Endothelial cell of umbilical vein (primary cell): ENCODE results near the gene WARS2. TPM values are rescaled to one million over a fixed set of nuclear protein-coding genes. Genes with fewer than 3 reads are reported as not detected.

Experiments used
- BruUV-seq: library from RNA; stranded (reverse); fragments of 400-500 nt; replicated peaks from 2 replicates; lab custom pipeline; 2021; lab: Mats Ljungman, UMichigan
- CTCF ChIA-PET: fragments of 300-600, 350-600 bp; sonication (Branson Sonifier 250); formaldehyde crosslinking; loops from one replicate; lab custom pipeline; 2021; ENCODE audit warnings: antibody characterized with exemption, inconsistent platforms; lab: Charles Lee
- POLR2A ChIA-PET: fragments of 300-600, 350-600 bp; sonication (Branson Sonifier 250); formaldehyde crosslinking; loops from one replicate; lab custom pipeline; 2021; ENCODE audit warnings: antibody characterized with exemption, inconsistent platforms; lab: Charles Lee
- DNase-seq: peaks from one replicate; pipeline ENCODE4 v3.0.0-alpha.2; 2011; ENCODE audit warnings: low read depth, low spot score
- FAIRE-seq: peaks from 2 replicates; lab custom pipeline; 2011; peaks lifted over from hg19 to GRCh38; lab: Jason Lieb, UNC
- H2AFZ ChIP-seq: 2 replicates; pipeline ENCODE4 v1.6.0; 2012; ENCODE audit warnings: low read depth, low read length, control low read depth, inconsistent platforms
- H3K27ac ChIP-seq: 2 replicates; pipeline ENCODE4 v1.5.1; 2011; ENCODE audit warnings: low read depth, mild to moderate bottlenecking, control low read depth, low read length, moderate library complexity; ENCODE audit not compliant: insufficient read depth
- H3K27me3 ChIP-seq, 2 experiments: 2 replicates each; pipeline versions ENCODE4 v1.6.0 to v1.6.1; 2011; ENCODE audit warnings: low read length in 2 of 2, mixed read lengths in 1 of 2; ENCODE audit not compliant: control insufficient read depth in 2 of 2, insufficient read depth in 2 of 2
- H3K36me3 ChIP-seq, 2 experiments: 2 replicates in 1 of 2; 3 replicates in 1 of 2; pipeline ENCODE4 v1.5.1; 2011; ENCODE audit warnings: low read length in 2 of 2, mild to moderate bottlenecking in 1 of 2, moderate library complexity in 1 of 2; ENCODE audit not compliant: control insufficient read depth in 2 of 2, insufficient read depth in 2 of 2; ENCODE audit errors: extremely low read depth in 1 of 2
- H3K4me1 ChIP-seq: 3 replicates; pipeline ENCODE4 v1.5.1; 2011; ENCODE audit warnings: mild to moderate bottlenecking, low read length; ENCODE audit not compliant: control insufficient read depth, insufficient read depth; ENCODE audit errors: extremely low read depth
- H3K4me2 ChIP-seq: 2 replicates; pipeline ENCODE4 v1.6.1; 2011; ENCODE audit warnings: low read length, control low read depth, mixed read lengths; ENCODE audit not compliant: insufficient read depth
- H3K4me3 ChIP-seq, 3 experiments: fragments of 200-600 bp in 1 of 3; sonication (generic), shearing (Covaris generic) in 1 of 3; replicated peaks in 1 of 3; 2 replicates each; pipeline ENCODE4 v1.5.1; 2011 to 2016; ENCODE audit warnings: control low read depth in 3 of 3, low read length in 3 of 3, mild to moderate bottlenecking in 2 of 3, inconsistent platforms in 1 of 3, low read depth in 1 of 3, moderate library complexity in 1 of 3; ENCODE audit not compliant: insufficient read depth in 1 of 3
- H3K79me2 ChIP-seq: 2 replicates; pipeline ENCODE4 v1.6.0; 2012; ENCODE audit warnings: low read length, inconsistent platforms; ENCODE audit not compliant: control insufficient read depth, insufficient read depth
- H3K9ac ChIP-seq: replicated peaks from 2 replicates; pipeline ENCODE3; 2011; ENCODE audit warnings: low read length, control low read depth; ENCODE audit not compliant: insufficient read depth; ENCODE audit errors: extremely low read depth
- H3K9me1 ChIP-seq: replicated peaks from 3 replicates; pipeline ENCODE4 v1.6.0; 2011; ENCODE audit warnings: mild to moderate bottlenecking, low read length; ENCODE audit not compliant: control insufficient read depth, insufficient read depth; ENCODE audit errors: extremely low read depth
- H3K9me3 ChIP-seq: replicated peaks from 2 replicates; pipeline ENCODE4 v1.5.1; 2012; ENCODE audit warnings: low read length, inconsistent platforms; ENCODE audit not compliant: control insufficient read depth, insufficient read depth
- H4K20me1 ChIP-seq: replicated peaks from 2 replicates; pipeline ENCODE3; 2011; ENCODE audit warnings: mild to moderate bottlenecking, low read length; ENCODE audit not compliant: control insufficient read depth, insufficient read depth; ENCODE audit errors: extremely low read depth
- CTCF ChIP-seq, 2 donors: IDR thresholded peaks; 1 replicate in 1 of 2; 2 replicates in 1 of 2; pipeline ENCODE4 v1.5.1; 2011; ENCODE audit warnings: low read length in 2 of 2, mild to moderate bottlenecking in 2 of 2, moderate library complexity in 2 of 2, control low read depth in 1 of 2, inconsistent platforms in 1 of 2, low read depth in 1 of 2; ENCODE audit not compliant: insufficient read depth in 1 of 2; ENCODE audit errors: extremely low read depth in 1 of 2
- EZH2 ChIP-seq: IDR thresholded peaks from 2 replicates; pipeline ENCODE4 v1.6.1; 2012; ENCODE audit warnings: borderline replicate concordance, low read depth, mild to moderate bottlenecking, moderate library complexity, low read length, inconsistent platforms; ENCODE audit not compliant: severe bottlenecking
- FOS ChIP-seq: IDR thresholded peaks from 2 replicates; pipeline ENCODE4 v1.6.1; 2011; ENCODE audit warnings: mild to moderate bottlenecking, low read length, moderate library complexity, borderline replicate concordance; ENCODE audit not compliant: insufficient read depth
- GATA2 ChIP-seq: IDR thresholded peaks from 2 replicates; pipeline ENCODE4 v1.7.0; 2011; ENCODE audit warnings: low read depth, mild to moderate bottlenecking, moderate library complexity, mixed read lengths, low read length; ENCODE audit not compliant: insufficient read length, insufficient read depth
- JUN ChIP-seq: IDR thresholded peaks from 2 replicates; pipeline ENCODE4 v1.6.1; 2011; ENCODE audit warnings: borderline replicate concordance, low read depth; ENCODE audit not compliant: insufficient read length, insufficient read depth
- MAX ChIP-seq: IDR thresholded peaks from 2 replicates; pipeline ENCODE4 v1.6.1; 2011; ENCODE audit not compliant: insufficient read depth, insufficient read length
- MYC ChIP-seq: IDR thresholded peaks from one replicate; pipeline ENCODE4 v1.6.1; 2011; ENCODE audit warnings: mild to moderate bottlenecking, low read depth, low read length
- POLR2A ChIP-seq: IDR thresholded peaks from 2 replicates; pipeline ENCODE4 v1.6.1; 2012; ENCODE audit warnings: low read depth, mild to moderate bottlenecking, control low read depth, low read length
- POLR2AphosphoS5 ChIP-seq: IDR thresholded peaks from 2 replicates; pipeline ENCODE4 v1.6.1; 2012; ENCODE audit warnings: low read depth, mild to moderate bottlenecking, control low read depth, low read length, moderate library complexity; ENCODE audit not compliant: insufficient read depth
- dilution Hi-C: fragments of 300-500 bp; cut with MboI; formaldehyde crosslinking; loops from one replicate; pipeline ENCODE4 v1.15.0; 2019; ENCODE audit warnings: low sequenced_read_pairs; ENCODE audit not compliant: extremely low pct_ligation_motif_present
- intact Hi-C: fragments of 100-400 bp; cut with micrococcal nuclease; formaldehyde crosslinking; loops from one replicate; pipeline ENCODE4 v1.10.0; 2022
- polyA plus RNA-seq, 4 experiments: library from polyadenylated mRNA; depleted of rRNA in 3 of 4; stranded (reverse) in 3 of 4; unstranded in 1 of 4; fragments of >200 nt; gene quantifications; 2 replicates each; pipeline versions ENCODE4 v1.2.1 to v1.2.3, GENCODE V29; 2011 to 2012; ENCODE audit warnings: missing spikeins in 1 of 4
- total RNA-seq: library from RNA; stranded (reverse); gene quantifications from 2 replicates; pipeline ENCODE4 v1.2.3, GENCODE V29; 2021

Gene WARS2
- total and polyA plus RNA-seq, 2 donors (not counting 3 experiments of a cell fraction or from before 2014, with no cell fraction given): 5.9 to 11.8 TPM

DNA sequence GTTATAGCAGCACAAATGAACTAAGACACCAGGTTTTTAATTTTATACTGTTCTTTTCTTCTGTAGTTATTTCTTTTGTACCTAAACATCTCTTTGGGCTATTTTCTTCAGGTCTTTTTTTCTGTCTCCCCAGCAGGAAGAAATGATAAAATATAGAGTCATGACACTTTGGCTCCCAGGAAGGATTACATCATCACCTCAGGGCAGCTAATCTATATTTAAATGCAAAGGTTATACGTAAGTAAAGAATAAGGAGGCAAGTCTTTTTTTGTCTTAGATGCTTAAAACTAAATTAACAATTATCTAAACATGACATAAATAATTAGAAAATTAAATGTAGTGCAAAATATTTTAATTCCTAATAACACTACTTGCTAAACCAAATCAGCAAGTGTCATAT, 57.0 kb downstream of the WARS2 start:
- POLR2A ChIA-PET: no interaction called here
- H3K4me2 ChIP-seq: no peak overlapping the region
- H4K20me1 ChIP-seq: no peaks in the 10 kb centered on the region
- TF ChIP-seq POLR2AphosphoS5 (no peak), EZH2 (no peak), GATA2 (no peak), CTCF (IDR thresholded peaks at IDR 0.05; ENCODE audit: extremely low read depth in 1 of 2, insufficient read depth in 1 of 2, low read depth in 1 of 2, low read length in 2 of 2) (no peak), FOS (no peak), MYC (no peak), POLR2A (no peak), JUN (no peak), MAX (no peak)
- H3K27me3 ChIP-seq: no peaks in the 10 kb centered on the region
- CTCF ChIA-PET: no interaction called here
- FAIRE-seq: no peak
- no peak overlapping the region for H3K27ac ChIP-seq
- no peaks in the 10 kb centered on the region for H3K4me1 ChIP-seq
- H3K4me3 ChIP-seq: no peak overlapping the region
- no peaks in the 10 kb centered on the region for H3K9me3 ChIP-seq
- no peak for DNase-seq
- no peaks in the 10 kb centered on the region for H3K79me2 ChIP-seq
- H3K9ac ChIP-seq: no peak overlapping the region
- intact Hi-C loops: no loop called here
- H2AFZ ChIP-seq: no peak overlapping the region
- no TSS peak for BruUV-seq
- no peaks in the 10 kb centered on the region for H3K9me1 ChIP-seq
- no peaks in the 10 kb centered on the region for H3K36me3 ChIP-seq
- dilution Hi-C loops: no loop called here
